Spleen (tissue), 11 donors: ENCODE results near the gene RXYLT1. TPM values are rescaled to one million over a fixed set of nuclear protein-coding genes. Genes with fewer than 3 reads are reported as not detected.

ENCODE experiments used
- DNase-seq: peaks from one replicate; pipeline ENCODE4 v3.0.0-alpha.2; 2020
- H3K27ac ChIP-seq, 8 donors: fragments of 200-600 bp; sonication (generic) in 7 of 8; 1 replicate in 4 of 8; 2 replicates in 4 of 8; pipeline versions ENCODE4 v1.5.0 to v1.8.0; 2016 to 2021; ENCODE audit warnings: inconsistent platforms in 4 of 8, mild to moderate bottlenecking in 4 of 8, moderate library complexity in 1 of 8
- H3K27me3 ChIP-seq, 7 donors: fragments of 200-600 bp; sonication (generic) in 6 of 7; replicated peaks in 1 of 7; 1 replicate in 4 of 7; 2 replicates in 3 of 7; pipeline versions ENCODE4 v1.5.0 to v1.8.0; 2016 to 2021; ENCODE audit warnings: inconsistent platforms in 3 of 7, mild to moderate bottlenecking in 1 of 7
- H3K36me3 ChIP-seq, 6 donors: fragments of 200-600 bp; sonication (generic) in 5 of 6; 1 replicate in 4 of 6; 2 replicates in 2 of 6; pipeline versions ENCODE4 v1.5.0 to v1.8.0; 2016 to 2021; ENCODE audit warnings: inconsistent platforms in 2 of 6
- H3K4me1 ChIP-seq, 6 donors: fragments of 200-600 bp; sonication (generic) in 5 of 6; 1 replicate in 3 of 6; 2 replicates in 3 of 6; pipeline versions ENCODE4 v1.5.0 to v1.8.0; 2016 to 2021; ENCODE audit warnings: inconsistent platforms in 3 of 6
- H3K4me3 ChIP-seq, 8 donors: fragments of 200-600 bp; sonication (generic) in 7 of 8; 1 replicate in 4 of 8; 2 replicates in 4 of 8; pipeline versions ENCODE4 v1.5.0 to v1.8.0; 2016 to 2021; ENCODE audit warnings: inconsistent platforms in 4 of 8, mild to moderate bottlenecking in 4 of 8, moderate library complexity in 2 of 8
- H3K9me3 ChIP-seq, 8 donors: fragments of 200-600 bp; sonication (generic) in 7 of 8; 1 replicate in 4 of 8; 2 replicates in 4 of 8; pipeline versions ENCODE4 v1.5.0 to v1.8.0; 2016 to 2021; ENCODE audit warnings: inconsistent platforms in 4 of 8
- CTCF ChIP-seq, 11 experiments: fragments of 200-600 bp in 7 of 11; fragments of 450-650 bp in 4 of 11; sonication (generic) in 4 of 11; IDR thresholded peaks in 8 of 11; conservative IDR thresholded peaks in 3 of 11; 1 replicate in 7 of 11; 2 replicates in 4 of 11; pipeline versions ENCODE4 v1.4.0 to v1.8.0; 2016 to 2021; ENCODE audit warnings: antibody characterized with exemption in 11 of 11, inconsistent platforms in 4 of 11, mild to moderate bottlenecking in 1 of 11
- POLR2A ChIP-seq, 3 donors: fragments of 450-650 bp; IDR thresholded peaks; one replicate each; pipeline ENCODE4 v1.5.1; 2017; ENCODE audit warnings: antibody characterized with exemption in 3 of 3, mild to moderate bottlenecking in 1 of 3
- POLR2AphosphoS5 ChIP-seq, 3 donors: sonication (generic); formaldehyde crosslinking; IDR thresholded peaks; one replicate each; pipeline ENCODE4 v1.5.1; 2017; ENCODE audit warnings: antibody characterized with exemption in 3 of 3
- WGBS, 5 donors: extraction: QIAGEN DNeasy Blood & Tissue Kit in 3 of 5; methylation state at CpG; one replicate each; pipeline versions ENCODE4 v1.1.5 to v1.1.7; 2013 to 2018; 5-methylcytosine and 5-hydroxymethylcytosine counted together
- intact Hi-C: fragments of 100-400 bp; cut with DNase I; formaldehyde crosslinking; loops from one replicate; pipeline ENCODE4 v1.15.0; 2023; ENCODE audit warnings: low total_unique reads
- polyA plus RNA-seq, 3 donors: library from polyadenylated mRNA; stranded (reverse); fragments of 200-250 nt; gene quantifications; one replicate each; pipeline ENCODE4 v1.2.1, GENCODE V29; 2013
- small RNA-seq, 4 donors: library from RNA; depleted of rRNA; stranded (forward); fragments of <200 nt; gene quantifications; one replicate each; pipeline ENCODE3, GENCODE V24; 2016
- total RNA-seq, 7 donors: library from RNA; depleted of rRNA in 3 of 7; stranded (reverse); fragments of >200 nt in 3 of 7; fragmentation: NEBNext Ultra II Directional in 4 of 7; extraction: Animal tissue kit (Norgen Biotek cat#: 25700) in 4 of 7; gene quantifications; one replicate each; pipeline versions ENCODE4 v1.1.0 to v1.2.1, GENCODE V29; 2016 to 2021
- donor health status: healthy with polysubstance abuse.
- donor health status: DM: no; HTN: no; CAD: no; lungs with moderate emphysema.
- donor health status: DM: no; HTN: no; CAD: no.
- donor health status: Bipolar disorder and iron deficiency.
- donor health status: healthy.
- donor health status: DM: no; HTN: no; CAD: no.
- donor health status: DM: yes; HTN: yes; CAD: no.

The RXYLT1 gene
- total and polyA plus RNA-seq, 10 donors: 9.2 to 23.0 (median 15.9) TPM

DNA sequence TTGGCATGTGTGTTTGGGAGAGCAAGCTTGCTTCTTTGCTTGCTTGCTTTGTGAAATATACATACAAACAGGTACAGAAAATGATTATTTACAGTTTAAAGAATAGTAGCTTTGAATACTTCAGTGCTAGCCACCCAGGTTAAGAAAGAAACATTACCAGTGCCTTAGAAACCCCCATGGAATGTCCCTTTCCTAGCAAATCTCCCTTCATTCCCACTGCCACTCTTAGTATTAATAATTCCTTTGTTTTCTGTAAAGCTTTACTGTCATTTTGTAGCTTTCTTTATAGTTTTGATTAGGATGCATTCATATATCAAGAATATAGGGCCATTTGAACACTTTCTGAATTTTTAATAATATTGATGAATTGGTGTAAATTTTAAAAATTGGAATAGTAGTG lies 74.3 kb downstream of the RXYLT1 start:
- H3K9me3 ChIP-seq: no peaks in the 10 kb centered on the region
- H3K27ac ChIP-seq: no peak overlapping the region
- H3K4me1 ChIP-seq: peaks cover 0 to 1% (median 0%) of the 10 kb centered on the region in 6 donors
- no peak overlapping the region for H3K4me3 ChIP-seq
- no peak for TF ChIP-seq CTCF (IDR thresholded peaks at IDR 0.05 in 8 of 11, conservative IDR thresholded peaks at IDR 0.05 in 3 of 11)
- no peak for TF ChIP-seq POLR2AphosphoS5 (IDR thresholded peaks at IDR 0.05)
- no peak for TF ChIP-seq POLR2A (IDR thresholded peaks at IDR 0.05)
- no peak for DNase-seq
- no peaks in the 10 kb centered on the region for H3K27me3 ChIP-seq
- H3K36me3 ChIP-seq: no peaks in the 10 kb centered on the region
- intact Hi-C loops: no loop called here

GRCh38 chr12:63855299-63855698 lies 75.6 kb downstream of the RXYLT1 start:
- H3K27me3 ChIP-seq: no peaks in the 10 kb centered on the region
- H3K36me3 ChIP-seq: no peaks in the 10 kb centered on the region
- DNase-seq: no peak
- intact Hi-C loops: no loop called here
- H3K4me1 ChIP-seq: no peaks in the 10 kb centered on the region
- H3K4me3 ChIP-seq: no peak overlapping the region
- H3K9me3 ChIP-seq: no peaks in the 10 kb centered on the region
- no peak overlapping the region for H3K27ac ChIP-seq
- WGBS, 5 donors: 93 to 96% (median 95%) methylated on average over 3 of the region's 3 CpGs
- TF ChIP-seq POLR2A (IDR thresholded peaks at IDR 0.05): no peak
- no peak for TF ChIP-seq POLR2AphosphoS5 (IDR thresholded peaks at IDR 0.05)
- no peak for TF ChIP-seq CTCF (IDR thresholded peaks at IDR 0.05 in 8 of 11, conservative IDR thresholded peaks at IDR 0.05 in 3 of 11)

DNA sequence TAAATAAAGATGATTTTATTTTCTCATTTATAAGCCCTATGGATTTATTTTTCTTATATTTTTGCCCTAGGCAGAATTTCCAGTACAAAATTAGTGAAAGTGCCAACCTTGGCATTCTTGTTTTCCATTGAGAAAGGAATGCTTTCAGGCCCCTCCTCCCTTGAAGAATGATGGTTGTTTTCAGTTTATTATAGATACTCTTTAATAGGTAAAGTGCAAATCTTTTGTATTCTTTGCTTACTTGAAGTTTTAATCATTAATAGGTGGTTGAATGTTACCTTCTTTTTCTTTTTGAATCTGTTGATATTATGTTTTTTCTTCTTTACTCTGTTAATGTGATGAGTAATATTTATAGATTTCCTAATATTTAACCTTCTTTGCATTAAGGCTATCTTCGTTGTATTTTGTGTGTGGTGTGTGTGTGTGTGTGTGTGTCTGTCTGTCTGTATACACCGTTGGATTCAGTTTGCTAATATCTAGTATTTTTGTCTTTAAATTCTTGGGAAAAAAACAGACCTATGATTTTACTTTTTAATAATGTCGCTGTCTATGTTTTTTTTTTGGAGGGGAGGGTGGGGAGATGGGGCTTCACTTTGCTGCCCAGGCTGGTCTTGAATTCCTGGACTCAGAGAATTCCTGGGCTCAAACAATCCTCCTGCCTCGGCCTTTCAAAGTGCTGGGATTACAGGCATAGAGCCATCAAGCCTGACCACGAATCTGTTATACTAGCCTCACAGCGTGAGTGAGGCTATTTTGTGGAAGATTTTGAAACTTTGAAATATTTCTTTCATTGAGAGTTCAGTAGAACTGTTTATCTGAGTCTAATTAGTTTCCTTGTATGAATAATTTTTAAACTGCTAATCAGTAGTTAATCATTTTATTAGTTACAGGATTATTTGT lies 78.3 kb downstream of the RXYLT1 start:
- Histone ChIP-seq H3K9me3 (no peaks in the 10 kb centered on the region), H3K36me3 (no peaks in the 10 kb centered on the region), H3K27ac (no peak overlapping the region), H3K4me3 (no peak overlapping the region), H3K27me3 (no peaks in the 10 kb centered on the region), H3K4me1 (peaks cover 0 to 12% (median 0%) of the 10 kb centered on the region in 6 donors)
- 74 to 90% (median 85%) methylated on average over 6 of the region's 6 CpGs for WGBS, 5 donors
- no peak for TF ChIP-seq POLR2A (IDR thresholded peaks at IDR 0.05)
- DNase-seq: no peak
- intact Hi-C loops: no loop called here

Small RNA genes lying within 50 kb of the gene (small RNA-seq; reads per million reads assigned to genes)
- 0 reads per million in 4 donors for gene AC084357.1

Other genes starting within 250 kb of the RXYLT1 start
- gene DPY19L2, start 111.4 kb upstream of the RXYLT1 start, total RNA-seq: 1 to 10 TPM; 1.2 to 6.7 (median 4.6) TPM
- gene DPY19L2, start 111.4 kb upstream of the RXYLT1 start, polyA plus RNA-seq: 1 to 10 TPM; 2.9 to 3.7 (median 3.4) TPM
- 10 to 100 TPM in 6 of 7 donors, 1 to 10 TPM in 1; 6.1 to 20.1 (median 14.4) TPM for gene SRGAP1, start 64.8 kb downstream of the RXYLT1 start, total RNA-seq
- gene SRGAP1, start 64.8 kb downstream of the RXYLT1 start, polyA plus RNA-seq: 1 to 10 TPM in 1 of 3 donors, under 1 TPM in 2; 0.37 to 1.8 (median 0.50) TPM